ENCODE results near the gene CCNL2. TPM values are rescaled to one million over a fixed set of nuclear protein-coding genes. Genes with fewer than 3 reads are reported as not detected.

CCNL2 gene
- total and polyA plus RNA-seq, 2 of the 13 experiments (the other 11 are each of a cell fraction or from before 2014, with no cell fraction given), result 105 to 340 TPM

DNA sequence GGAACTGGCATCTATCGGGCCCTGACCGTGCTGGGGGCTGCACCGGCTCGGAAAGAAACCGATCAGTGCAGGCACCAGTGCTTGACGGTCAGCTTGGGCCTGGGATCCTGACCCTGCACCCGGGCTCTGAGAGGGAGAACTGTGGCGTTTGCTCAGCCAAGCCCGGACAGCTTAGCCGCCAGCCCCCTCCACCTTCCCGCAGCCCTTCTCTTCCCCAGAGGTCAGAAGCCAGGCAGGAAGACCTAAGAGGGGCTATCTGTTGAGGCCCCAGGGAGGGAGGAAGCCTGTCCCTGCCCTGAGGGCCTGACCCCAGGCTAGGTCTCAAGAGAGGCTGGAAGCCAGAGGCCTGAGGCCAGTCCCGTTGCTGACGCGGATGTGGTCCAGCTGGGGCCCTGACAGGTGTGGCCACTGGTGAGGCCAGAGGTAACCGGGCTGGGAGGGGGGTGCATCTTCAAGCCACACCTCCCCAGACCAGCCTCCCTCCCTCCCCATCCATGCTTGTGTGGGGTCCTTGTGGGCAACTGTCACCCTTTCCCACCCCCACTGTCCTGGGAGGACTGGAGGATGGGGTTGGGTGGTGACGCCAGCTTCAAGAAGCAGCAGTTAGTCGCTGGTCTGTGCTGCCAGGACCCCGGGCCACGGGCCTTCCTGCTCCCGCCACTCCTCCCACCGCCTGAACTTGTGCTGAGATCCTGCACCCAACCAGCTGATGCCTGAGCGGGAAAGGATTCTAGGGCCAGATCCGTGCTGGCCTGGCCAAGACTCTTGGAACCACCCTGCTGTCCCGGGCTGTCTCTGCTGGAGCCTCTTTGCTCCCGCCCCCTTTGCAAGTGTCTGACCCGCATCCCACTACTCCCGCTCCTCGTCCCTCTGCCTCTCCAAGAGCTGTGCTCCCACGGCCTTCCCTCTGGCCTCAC, 47.4 kb downstream of the CCNL2 start (continued):
- TF ChIP-seq, protein P1, sequence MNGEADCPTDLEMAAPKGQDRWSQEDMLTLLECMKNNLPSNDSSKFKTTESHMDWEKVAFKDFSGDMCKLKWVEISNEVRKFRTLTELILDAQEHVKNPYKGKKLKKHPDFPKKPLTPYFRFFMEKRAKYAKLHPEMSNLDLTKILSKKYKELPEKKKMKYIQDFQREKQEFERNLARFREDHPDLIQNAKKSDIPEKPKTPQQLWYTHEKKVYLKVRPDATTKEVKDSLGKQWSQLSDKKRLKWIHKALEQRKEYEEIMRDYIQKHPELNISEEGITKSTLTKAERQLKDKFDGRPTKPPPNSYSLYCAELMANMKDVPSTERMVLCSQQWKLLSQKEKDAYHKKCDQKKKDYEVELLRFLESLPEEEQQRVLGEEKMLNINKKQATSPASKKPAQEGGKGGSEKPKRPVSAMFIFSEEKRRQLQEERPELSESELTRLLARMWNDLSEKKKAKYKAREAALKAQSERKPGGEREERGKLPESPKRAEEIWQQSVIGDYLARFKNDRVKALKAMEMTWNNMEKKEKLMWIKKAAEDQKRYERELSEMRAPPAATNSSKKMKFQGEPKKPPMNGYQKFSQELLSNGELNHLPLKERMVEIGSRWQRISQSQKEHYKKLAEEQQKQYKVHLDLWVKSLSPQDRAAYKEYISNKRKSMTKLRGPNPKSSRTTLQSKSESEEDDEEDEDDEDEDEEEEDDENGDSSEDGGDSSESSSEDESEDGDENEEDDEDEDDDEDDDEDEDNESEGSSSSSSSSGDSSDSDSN (CRISPR knock-in tag; IDR thresholded peaks at IDR 0.05), result 0 out of 2 replicates have a peak, but pooled peaks have one; percentile 17
- TF ChIP-seq NFATC3 (CRISPR knock-in tag; IDR thresholded peaks at IDR 0.05) (no peak), GLI4 (CRISPR knock-in tag; IDR thresholded peaks at IDR 0.05; ENCODE audit: borderline replicate concordance) (no peak), RFX5 (IDR thresholded peaks at IDR 0.05; ENCODE audit: low read depth, low read length) (no peak), ZNF879 (CRISPR knock-in tag; IDR thresholded peaks at IDR 0.05) (no peak), ISX (CRISPR knock-in tag; conservative IDR thresholded peaks at IDR 0.05) (no peak), KLF15 (CRISPR knock-in tag; IDR thresholded peaks at IDR 0.05; ENCODE audit: borderline replicate concordance) (no peak), ZFP41 (CRISPR knock-in tag; IDR thresholded peaks at IDR 0.05; ENCODE audit: borderline replicate concordance) (no peak), POLR2G (IDR thresholded peaks at IDR 0.05; ENCODE audit: low read depth, low read length) (0 out of 2 replicates have a peak, but pooled peaks have one; percentile 1), ZNF30 (CRISPR knock-in tag; IDR thresholded peaks at IDR 0.05) (no peak), ATF7-NPFF (CRISPR knock-in tag; IDR thresholded peaks at IDR 0.05; ENCODE audit: low read depth) (peak; percentile 18; the same call in 1 of the 2 replicates), MAFK (conservative IDR thresholded peaks at IDR 0.05 in 1 of 2, IDR thresholded peaks at IDR 0.05 in 1 of 2; ENCODE audit: low read length in 2 of 2) (no peak), SRSF9 (IDR thresholded peaks at IDR 0.05; ENCODE audit: borderline replicate concordance, insufficient read depth, low read depth, low read length, poor library complexity, severe bottlenecking) (no peak), NPAS2 (CRISPR knock-in tag; IDR thresholded peaks at IDR 0.05; ENCODE audit: borderline replicate concordance) (no peak)
- TF ChIP-seq, protein P2, sequence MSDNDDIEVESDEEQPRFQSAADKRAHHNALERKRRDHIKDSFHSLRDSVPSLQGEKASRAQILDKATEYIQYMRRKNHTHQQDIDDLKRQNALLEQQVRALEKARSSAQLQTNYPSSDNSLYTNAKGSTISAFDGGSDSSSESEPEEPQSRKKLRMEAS (IDR thresholded peaks at IDR 0.05), result 0 out of 2 replicates have a peak, but pooled peaks have one; percentile 10
- TF ChIP-seq, protein P3, sequence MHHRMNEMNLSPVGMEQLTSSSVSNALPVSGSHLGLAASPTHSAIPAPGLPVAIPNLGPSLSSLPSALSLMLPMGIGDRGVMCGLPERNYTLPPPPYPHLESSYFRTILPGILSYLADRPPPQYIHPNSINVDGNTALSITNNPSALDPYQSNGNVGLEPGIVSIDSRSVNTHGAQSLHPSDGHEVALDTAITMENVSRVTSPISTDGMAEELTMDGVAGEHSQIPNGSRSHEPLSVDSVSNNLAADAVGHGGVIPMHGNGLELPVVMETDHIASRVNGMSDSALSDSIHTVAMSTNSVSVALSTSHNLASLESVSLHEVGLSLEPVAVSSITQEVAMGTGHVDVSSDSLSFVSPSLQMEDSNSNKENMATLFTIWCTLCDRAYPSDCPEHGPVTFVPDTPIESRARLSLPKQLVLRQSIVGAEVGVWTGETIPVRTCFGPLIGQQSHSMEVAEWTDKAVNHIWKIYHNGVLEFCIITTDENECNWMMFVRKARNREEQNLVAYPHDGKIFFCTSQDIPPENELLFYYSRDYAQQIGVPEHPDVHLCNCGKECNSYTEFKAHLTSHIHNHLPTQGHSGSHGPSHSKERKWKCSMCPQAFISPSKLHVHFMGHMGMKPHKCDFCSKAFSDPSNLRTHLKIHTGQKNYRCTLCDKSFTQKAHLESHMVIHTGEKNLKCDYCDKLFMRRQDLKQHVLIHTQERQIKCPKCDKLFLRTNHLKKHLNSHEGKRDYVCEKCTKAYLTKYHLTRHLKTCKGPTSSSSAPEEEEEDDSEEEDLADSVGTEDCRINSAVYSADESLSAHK (CRISPR knock-in tag; IDR thresholded peaks at IDR 0.05; ENCODE audit: borderline replicate concordance), result no peak
- TF ChIP-seq, protein P4, sequence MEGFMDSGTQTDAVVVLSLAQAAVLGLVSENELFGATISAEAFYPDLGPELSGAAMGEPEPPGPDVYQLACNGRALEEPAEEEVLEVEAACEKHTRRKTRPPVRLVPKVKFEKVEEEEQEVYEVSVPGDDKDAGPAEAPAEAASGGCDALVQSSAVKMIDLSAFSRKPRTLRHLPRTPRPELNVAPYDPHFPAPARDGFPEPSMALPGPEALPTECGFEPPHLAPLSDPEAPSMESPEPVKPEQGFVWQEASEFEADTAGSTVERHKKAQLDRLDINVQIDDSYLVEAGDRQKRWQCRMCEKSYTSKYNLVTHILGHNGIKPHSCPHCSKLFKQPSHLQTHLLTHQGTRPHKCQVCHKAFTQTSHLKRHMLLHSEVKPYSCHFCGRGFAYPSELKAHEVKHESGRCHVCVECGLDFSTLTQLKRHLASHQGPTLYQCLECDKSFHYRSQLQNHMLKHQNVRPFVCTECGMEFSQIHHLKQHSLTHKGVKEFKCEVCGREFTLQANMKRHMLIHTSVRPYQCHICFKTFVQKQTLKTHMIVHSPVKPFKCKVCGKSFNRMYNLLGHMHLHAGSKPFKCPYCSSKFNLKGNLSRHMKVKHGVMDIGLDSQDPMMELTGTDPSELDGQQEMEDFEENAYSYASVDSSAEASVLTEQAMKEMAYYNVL (CRISPR knock-in tag; IDR thresholded peaks at IDR 0.05; ENCODE audit: borderline replicate concordance), result no peak
- TF ChIP-seq, protein P5, sequence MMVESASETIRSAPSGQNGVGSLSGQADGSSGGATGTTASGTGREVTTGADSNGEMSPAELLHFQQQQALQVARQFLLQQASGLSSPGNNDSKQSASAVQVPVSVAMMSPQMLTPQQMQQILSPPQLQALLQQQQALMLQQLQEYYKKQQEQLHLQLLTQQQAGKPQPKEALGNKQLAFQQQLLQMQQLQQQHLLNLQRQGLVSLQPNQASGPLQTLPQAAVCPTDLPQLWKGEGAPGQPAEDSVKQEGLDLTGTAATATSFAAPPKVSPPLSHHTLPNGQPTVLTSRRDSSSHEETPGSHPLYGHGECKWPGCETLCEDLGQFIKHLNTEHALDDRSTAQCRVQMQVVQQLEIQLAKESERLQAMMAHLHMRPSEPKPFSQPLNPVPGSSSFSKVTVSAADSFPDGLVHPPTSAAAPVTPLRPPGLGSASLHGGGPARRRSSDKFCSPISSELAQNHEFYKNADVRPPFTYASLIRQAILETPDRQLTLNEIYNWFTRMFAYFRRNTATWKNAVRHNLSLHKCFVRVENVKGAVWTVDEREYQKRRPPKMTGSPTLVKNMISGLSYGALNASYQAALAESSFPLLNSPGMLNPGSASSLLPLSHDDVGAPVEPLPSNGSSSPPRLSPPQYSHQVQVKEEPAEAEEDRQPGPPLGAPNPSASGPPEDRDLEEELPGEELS (CRISPR knock-in tag; IDR thresholded peaks at IDR 0.05), result no peak
